SK-N-SH treated with all-trans-retinoic acid at 6 μM for 48 hours (cell line): ENCODE measurements around the gene ZNF511.
"Not testable (repeated sequence)": the region's sequence is repeated elsewhere in the genome, so short reads cannot be mapped to it uniquely, and the experiment has no call there.

ENCODE experiments used
- ATAC-seq: fragments of 200-7000 bp; cut with Tn5 transposase; 3 replicates; pipeline ENCODE4 v1.9.1; 2020; ENCODE audit warnings: mild to moderate bottlenecking, moderate library complexity
- ARNTL ChIP-seq: fragments of 450-650 bp; formaldehyde crosslinking; IDR thresholded peaks from 2 replicates; pipeline ENCODE4 v1.5.0; 2020; ENCODE audit warnings: low read depth, mild to moderate bottlenecking, moderate library complexity, borderline replicate concordance
- ESRRG ChIP-seq: fragments of 250-450 bp; sonication (Bioruptor Pico); IDR thresholded peaks from 2 replicates; pipeline ENCODE4 v1.6.1; 2021; ENCODE audit warnings: mild to moderate bottlenecking
- GLIS3 ChIP-seq: fragments of 250-450 bp; sonication (Bioruptor Pico); IDR thresholded peaks from 2 replicates; pipeline ENCODE4 v1.5.0; 2020; ENCODE audit warnings: mild to moderate bottlenecking, moderate library complexity
- ISL1 ChIP-seq: fragments of 250-450 bp; sonication (Bioruptor Pico); IDR thresholded peaks from 2 replicates; pipeline ENCODE4 v2.1.2; 2022; ENCODE audit warnings: mild to moderate bottlenecking, moderate library complexity
- RARB ChIP-seq: fragments of 250-450 bp; sonication (Bioruptor Pico); IDR thresholded peaks from 2 replicates; pipeline ENCODE4 v1.8.0; 2021; ENCODE audit warnings: mild to moderate bottlenecking, moderate library complexity
- TCF4 ChIP-seq: fragments of 250-450 bp; sonication (Bioruptor Pico); IDR thresholded peaks from 2 replicates; pipeline ENCODE4 v1.8.0; 2021; ENCODE audit warnings: mild to moderate bottlenecking, moderate library complexity, borderline replicate concordance
- TOX ChIP-seq: fragments of 250-450 bp; sonication (Bioruptor Pico); IDR thresholded peaks from 2 replicates; pipeline ENCODE4 v1.8.0; 2021; ENCODE audit warnings: mild to moderate bottlenecking, moderate library complexity, borderline replicate concordance
- ZC3H10 ChIP-seq: fragments of 250-450 bp; sonication (Bioruptor Pico); IDR thresholded peaks from 2 replicates; pipeline ENCODE4 v1.5.1; 2021; ENCODE audit warnings: mild to moderate bottlenecking, moderate library complexity
- ZNF565 ChIP-seq: fragments of 450-650 bp; formaldehyde crosslinking; conservative IDR thresholded peaks from 2 replicates; pipeline ENCODE4 v1.5.0; 2020; ENCODE audit warnings: low read depth, mild to moderate bottlenecking, moderate library complexity
- ZNF70 ChIP-seq: fragments of 450-650 bp; formaldehyde crosslinking; IDR thresholded peaks from 2 replicates; pipeline ENCODE4 v1.5.0; 2020; ENCODE audit warnings: mild to moderate bottlenecking, moderate library complexity
- ZNF8 ChIP-seq: fragments of 450-650 bp; formaldehyde crosslinking; IDR thresholded peaks from 2 replicates; pipeline ENCODE4 v1.5.0; 2020; ENCODE audit warnings: mild to moderate bottlenecking, moderate library complexity
- TF ChIP-seq, protein P1 (sequence below): fragments of 250-450 bp; sonication (Bioruptor Pico); IDR thresholded peaks from 2 replicates; pipeline ENCODE4 v1.5.1; 2021; ENCODE audit warnings: mild to moderate bottlenecking, moderate library complexity
- TF ChIP-seq, protein P2 (sequence below): fragments of 250-450 bp; sonication (Bioruptor Pico); IDR thresholded peaks from 2 replicates; pipeline ENCODE4 v1.5.1; 2020; ENCODE audit warnings: low read depth, mild to moderate bottlenecking, moderate library complexity
- TF ChIP-seq, protein P3 (sequence below): fragments of 250-450 bp; sonication (Bioruptor Pico); IDR thresholded peaks from 2 replicates; pipeline ENCODE4 v1.8.0; 2021; ENCODE audit warnings: low read depth, mild to moderate bottlenecking, moderate library complexity, borderline replicate concordance

Gene ZNF511

DNA sequence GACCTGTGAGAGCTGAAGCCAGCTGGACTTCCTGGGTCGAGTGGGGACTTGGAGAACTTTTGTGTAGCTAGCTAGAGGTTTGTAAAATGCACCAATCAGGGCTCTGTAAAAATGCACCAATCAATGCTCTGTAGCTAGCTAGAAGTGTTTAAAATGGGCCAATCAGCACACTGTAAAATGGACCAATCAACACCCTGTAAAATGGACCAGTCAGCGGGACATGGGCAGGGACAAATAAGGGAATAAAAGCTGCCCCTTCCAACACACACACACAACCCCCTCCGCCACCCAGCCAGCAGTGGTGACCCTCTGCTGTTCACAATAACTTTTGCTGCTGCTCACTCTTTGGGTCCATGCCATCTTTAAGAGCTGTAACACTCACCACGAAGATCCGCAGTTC, 7.1 kb downstream of the ZNF511 start:
- TF ChIP-seq ARNTL (CRISPR knock-in tag) (no peak), ISL1 (no peak), ZNF565 (CRISPR knock-in tag) (no peak), ZNF8 (no peak), ZC3H10 (CRISPR knock-in tag) (no peak), ESRRG (CRISPR knock-in tag) (no peak)
- TF ChIP-seq, protein P1, sequence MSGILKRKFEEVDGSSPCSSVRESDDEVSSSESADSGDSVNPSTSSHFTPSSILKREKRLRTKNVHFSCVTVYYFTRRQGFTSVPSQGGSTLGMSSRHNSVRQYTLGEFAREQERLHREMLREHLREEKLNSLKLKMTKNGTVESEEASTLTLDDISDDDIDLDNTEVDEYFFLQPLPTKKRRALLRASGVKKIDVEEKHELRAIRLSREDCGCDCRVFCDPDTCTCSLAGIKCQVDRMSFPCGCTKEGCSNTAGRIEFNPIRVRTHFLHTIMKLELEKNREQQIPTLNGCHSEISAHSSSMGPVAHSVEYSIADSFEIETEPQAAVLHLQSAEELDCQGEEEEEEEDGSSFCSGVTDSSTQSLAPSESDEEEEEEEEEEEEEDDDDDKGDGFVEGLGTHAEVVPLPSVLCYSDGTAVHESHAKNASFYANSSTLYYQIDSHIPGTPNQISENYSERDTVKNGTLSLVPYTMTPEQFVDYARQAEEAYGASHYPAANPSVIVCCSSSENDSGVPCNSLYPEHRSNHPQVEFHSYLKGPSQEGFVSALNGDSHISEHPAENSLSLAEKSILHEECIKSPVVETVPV (CRISPR knock-in tag): no peak
- TF ChIP-seq, protein P2, sequence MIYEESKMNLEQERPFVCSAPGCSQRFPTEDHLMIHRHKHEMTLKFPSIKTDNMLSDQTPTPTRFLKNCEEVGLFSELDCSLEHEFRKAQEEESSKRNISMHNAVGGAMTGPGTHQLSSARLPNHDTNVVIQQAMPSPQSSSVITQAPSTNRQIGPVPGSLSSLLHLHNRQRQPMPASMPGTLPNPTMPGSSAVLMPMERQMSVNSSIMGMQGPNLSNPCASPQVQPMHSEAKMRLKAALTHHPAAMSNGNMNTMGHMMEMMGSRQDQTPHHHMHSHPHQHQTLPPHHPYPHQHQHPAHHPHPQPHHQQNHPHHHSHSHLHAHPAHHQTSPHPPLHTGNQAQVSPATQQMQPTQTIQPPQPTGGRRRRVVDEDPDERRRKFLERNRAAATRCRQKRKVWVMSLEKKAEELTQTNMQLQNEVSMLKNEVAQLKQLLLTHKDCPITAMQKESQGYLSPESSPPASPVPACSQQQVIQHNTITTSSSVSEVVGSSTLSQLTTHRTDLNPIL: no peak
- TF ChIP-seq, protein P3, sequence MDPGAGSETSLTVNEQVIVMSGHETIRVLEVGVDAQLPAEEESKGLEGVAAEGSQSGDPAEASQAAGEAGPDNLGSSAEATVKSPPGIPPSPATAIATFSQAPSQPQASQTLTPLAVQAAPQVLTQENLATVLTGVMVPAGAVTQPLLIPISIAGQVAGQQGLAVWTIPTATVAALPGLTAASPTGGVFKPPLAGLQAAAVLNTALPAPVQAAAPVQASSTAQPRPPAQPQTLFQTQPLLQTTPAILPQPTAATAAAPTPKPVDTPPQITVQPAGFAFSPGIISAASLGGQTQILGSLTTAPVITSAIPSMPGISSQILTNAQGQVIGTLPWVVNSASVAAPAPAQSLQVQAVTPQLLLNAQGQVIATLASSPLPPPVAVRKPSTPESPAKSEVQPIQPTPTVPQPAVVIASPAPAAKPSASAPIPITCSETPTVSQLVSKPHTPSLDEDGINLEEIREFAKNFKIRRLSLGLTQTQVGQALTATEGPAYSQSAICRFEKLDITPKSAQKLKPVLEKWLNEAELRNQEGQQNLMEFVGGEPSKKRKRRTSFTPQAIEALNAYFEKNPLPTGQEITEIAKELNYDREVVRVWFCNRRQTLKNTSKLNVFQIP (CRISPR knock-in tag): no peak
- ATAC-seq: no peak

DNA sequence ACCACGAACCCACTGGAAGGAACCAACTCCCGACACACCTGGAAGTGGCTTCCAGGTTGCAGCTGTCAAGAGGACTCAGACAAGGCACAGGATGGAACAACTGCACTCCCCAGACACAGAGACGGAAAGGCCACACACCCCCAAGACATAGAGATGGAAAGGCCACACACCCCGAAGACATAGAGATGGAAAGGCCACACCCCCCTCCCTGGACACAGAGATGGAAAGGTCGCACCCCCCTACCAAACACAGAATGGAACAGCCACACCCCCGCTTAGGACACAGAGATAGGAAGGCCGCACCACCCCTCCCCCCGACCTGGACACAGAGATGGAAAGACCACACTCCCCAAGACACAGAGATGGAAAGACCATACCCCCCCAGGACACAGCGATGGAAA, 7.6 kb downstream of the ZNF511 start:
- no peak for ATAC-seq
- TF ChIP-seq GLIS3 (CRISPR knock-in tag) (no peak), ISL1 (no peak)
- TF ChIP-seq, all 23 proteins: peak for 0

DNA sequence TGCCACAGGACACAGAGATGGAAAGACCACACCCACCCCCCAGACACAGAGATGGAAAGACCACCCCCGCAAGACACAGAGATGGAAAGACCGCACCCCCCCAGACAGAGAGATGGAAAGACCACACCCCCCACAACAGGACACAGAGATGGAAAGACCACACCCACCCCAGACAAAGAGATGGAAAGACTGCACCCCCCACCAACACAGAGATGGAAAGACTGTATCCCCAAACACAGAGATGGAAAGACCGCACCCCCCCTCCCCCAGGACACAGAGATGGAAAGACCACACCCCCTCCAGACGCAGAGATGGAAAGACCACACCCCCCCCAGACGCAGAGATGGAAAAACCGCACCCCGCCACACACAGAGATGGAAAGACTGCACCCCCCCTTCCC, 8.0 kb downstream of the ZNF511 start:
- ATAC-seq: no peak

DNA sequence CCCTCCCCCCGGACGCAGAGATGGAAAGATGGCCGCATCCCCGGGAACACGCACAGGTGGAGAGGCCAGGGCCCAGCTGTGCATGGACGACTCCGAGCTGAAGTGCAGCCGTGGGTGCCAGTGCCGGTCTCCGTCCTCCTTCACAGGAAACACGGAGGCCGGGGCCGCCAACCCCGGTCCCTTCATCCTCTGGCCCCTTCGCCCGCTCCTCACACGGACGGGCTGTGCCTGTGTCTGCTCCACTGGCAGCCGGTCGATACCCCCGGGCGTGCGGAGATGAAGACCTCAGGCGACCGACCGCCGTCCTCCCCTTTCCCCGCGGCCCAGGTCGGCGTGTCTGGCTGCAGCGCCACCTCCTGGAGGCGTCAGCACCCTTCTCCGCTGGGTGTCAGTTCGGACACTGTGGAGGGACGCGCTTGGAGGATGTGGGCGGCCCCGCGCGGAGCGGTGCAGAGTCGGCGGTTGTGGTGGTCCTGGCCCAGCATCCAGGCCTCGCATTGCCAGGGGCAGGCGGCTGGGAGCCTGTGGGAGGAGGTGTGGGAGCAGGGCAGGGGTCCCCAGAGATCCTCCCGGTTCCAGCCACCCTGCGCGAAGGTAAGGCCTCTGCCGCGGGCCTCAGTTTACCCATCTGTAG, 9.9 kb downstream of the ZNF511 start:
- ATAC-seq: peak; percentile 98
- no peak for TF ChIP-seq ARNTL (CRISPR knock-in tag)
- TF ChIP-seq ZNF70 (CRISPR knock-in tag): peak; percentile 19; the same call in 1 of the 2 replicates

More for the DNA sequence above, 8.0 kb downstream of the ZNF511 start:
- TF ChIP-seq RARB (CRISPR knock-in tag): no peak

DNA sequence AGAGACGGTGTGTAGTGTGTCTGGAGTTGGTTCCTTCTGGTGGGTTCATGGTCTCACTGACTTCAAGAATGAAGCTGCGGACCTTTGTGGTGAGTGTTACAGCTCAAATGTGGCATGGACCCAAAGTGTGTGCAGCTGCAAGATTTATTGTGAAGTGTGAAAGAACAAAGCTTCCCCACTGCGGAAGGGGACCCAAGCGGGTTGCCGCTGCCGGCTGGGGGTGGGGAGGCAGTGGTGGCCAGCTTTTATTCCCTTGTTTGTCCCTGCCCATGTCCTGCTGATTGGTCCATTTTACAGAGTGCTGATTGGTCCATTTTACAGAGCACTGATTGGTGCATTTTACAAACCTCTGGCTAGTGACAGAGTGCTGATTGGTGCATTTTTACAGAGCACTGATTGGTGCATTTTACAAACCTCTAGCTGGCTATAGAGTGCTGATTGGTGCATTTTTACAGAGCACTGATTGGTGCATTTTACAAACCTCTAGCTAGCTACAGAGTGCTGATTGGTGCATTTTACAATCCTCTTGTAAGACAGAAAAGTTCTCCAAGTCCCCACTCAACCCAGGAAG, 12.2 kb downstream of the ZNF511 start:
- ATAC-seq: not testable (repeated sequence)

DNA sequence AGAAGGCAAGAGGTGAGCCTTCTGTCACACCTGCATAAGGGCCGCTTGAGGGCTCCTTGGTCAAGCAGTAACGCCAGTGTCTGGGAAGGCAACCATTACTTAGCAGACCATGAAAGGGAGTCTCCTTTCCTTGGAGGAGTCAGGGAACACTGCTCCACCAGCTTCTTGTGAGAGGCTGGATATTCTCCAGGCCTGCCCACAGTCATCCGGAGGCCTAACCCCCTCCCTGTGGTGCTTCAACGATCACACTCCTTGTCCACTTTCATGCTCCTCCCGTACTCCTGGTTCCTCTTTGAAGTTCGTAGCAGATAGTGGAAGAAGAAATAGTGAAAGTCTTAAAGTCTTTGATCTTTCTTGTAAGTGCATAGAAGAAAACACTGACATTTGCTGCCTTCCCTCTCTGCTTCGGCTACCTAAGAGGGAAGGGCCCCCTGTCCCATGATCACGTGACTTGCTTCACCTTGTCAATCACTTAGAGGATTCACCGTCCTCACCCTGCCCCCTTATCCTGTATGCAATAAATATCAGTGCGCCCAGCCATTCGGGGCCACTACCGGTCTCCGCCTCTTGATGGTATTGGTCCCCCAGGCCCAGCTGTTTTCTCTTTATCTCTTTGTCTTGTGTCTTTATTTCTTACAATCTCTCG, 13.5 kb downstream of the ZNF511 start:
- not testable (repeated sequence) for ATAC-seq

DNA sequence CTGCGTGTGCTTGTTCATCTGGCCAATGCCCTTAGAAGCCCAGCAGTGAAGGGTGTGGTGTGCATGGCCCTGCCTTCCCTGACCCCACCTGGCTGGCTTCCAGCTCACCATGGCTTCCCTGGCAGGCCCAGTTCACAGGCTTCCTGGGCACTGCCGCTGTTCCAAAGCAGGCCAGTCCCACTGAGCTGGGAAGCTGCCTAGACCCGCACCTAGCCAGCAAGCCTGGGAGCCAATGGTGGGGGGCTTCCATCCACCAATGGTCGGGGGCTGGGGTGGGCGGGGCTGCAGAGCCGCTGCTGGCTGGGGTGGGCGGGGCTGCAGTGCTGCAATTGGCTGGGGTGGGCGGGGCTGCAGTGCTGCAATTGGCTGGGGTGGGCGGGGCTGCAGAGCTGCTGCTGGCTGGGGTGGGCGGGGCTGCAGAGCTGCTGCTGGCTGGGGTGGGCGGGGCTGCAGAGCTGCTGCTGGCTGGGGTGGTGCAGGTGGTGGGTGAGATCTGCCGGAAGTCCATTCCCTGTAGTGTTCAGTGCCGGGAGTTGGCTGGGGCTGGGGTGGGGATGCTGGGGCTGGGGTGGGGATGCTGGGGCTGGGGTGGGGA, 15.6 kb downstream of the ZNF511 start:
- TF ChIP-seq RARB (CRISPR knock-in tag): no peak
- no peak for TF ChIP-seq ZC3H10 (CRISPR knock-in tag)
- TF ChIP-seq, protein P1 (CRISPR knock-in tag): no peak
- TF ChIP-seq, protein P3 (CRISPR knock-in tag): no peak
- no peak for TF ChIP-seq ISL1
- no peak for TF ChIP-seq TCF4 (CRISPR knock-in tag)
- TF ChIP-seq TOX: no peak
- ATAC-seq: peak; percentile 82
